Activated naive CD4-positive, alpha-beta T cell (primary cell): Measurements from ENCODE around the gene ATPAF2.

Experiments used
- DNase-seq, 4 experiments: peaks; one replicate each; lab custom pipeline; 2025; lab: John Stamatoyannopoulos, UW

ATPAF2 gene

GRCh38 chr17:18038861-18039534, at the start of gene ATPAF2, which contains the start of gene GID4:
Gene ATPAF2, minus strand, starts transcription at chr17:18039168. Its CDS starts 155 bp downstream, at chr17:18039013.
Gene GID4, plus strand, starts transcription at chr17:18039408. Its CDS starts 57 bp downstream, at chr17:18039465.
- DNase-seq: peak; percentile 94 to 99 (median 98)

GRCh38 chr17:18087610-18088491, 48.9 kb upstream of the ATPAF2 start, which contains the start of gene DRG2:
Gene DRG2, plus strand, starts transcription at chr17:18087948. Its CDS starts 76 bp downstream, at chr17:18088024.
- peak; percentile 83 to 84 (median 83) for DNase-seq

- DNase-seq: no peak
These were observed 45.3 kb upstream of the ATPAF2 start for GRCh38 chr17:18084256-18084655.

- DNase-seq: no peak
These were observed 40.6 kb upstream of the ATPAF2 start for GRCh38 chr17:18079543-18079942.

GRCh38 chr17:18076936-18077335, 38.0 kb upstream of the ATPAF2 start:
- no peak for DNase-seq

- DNase-seq: no peak
These were observed 35.8 kb upstream of the ATPAF2 start for GRCh38 chr17:18074566-18075272.

- no peak for DNase-seq
These were observed 32.8 kb upstream of the ATPAF2 start for GRCh38 chr17:18071751-18072150.

DNA sequence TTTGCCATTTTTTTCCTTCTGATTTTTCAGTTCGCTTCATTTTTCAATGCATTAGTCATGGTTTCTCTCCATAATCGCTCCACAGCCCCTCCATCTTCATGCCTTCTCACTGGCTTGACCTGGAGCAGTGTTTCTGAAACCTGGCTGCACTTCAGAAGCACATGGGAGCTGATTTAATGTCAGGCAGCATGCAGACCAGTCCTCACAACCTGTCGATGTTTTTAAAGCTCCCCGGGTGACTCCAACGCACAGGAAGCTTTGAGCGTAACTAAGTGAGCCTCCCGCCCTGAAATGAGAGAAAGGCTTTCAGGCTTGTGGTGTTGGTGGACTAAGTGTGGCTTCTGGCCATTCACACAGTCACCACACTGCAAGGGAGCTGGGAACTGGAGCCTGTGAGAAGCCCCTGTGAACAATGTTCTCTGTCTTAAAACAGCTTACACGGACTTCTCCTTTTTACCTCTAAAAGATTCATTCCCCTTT, 31.9 kb upstream of the ATPAF2 start:
- no peak for DNase-seq

GRCh38 chr17:18069101-18069500, 30.1 kb upstream of the ATPAF2 start:
- DNase-seq: no peak

GRCh38 chr17:18066866-18067265, 27.9 kb upstream of the ATPAF2 start:
- no peak for DNase-seq

DNA sequence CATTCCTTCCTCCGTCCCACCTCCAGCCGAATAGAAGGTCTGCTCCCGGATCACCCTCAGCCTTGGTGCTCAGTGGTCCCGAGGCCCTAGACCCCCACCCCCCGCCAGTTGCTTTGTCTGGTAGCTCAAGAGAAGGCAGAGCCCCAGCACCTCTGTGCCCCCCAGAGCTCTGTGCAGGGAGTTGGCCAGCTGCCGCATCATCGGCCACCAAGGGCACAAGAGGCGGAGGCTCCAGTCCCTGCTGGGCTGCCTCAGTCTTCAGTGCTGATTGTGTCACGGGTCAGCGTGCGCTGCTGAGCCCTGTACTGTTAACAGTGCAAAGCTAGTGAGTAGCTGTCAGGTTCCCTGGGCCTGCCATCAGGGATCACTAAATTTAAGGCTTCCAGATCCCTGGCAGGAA, 26.6 kb upstream of the ATPAF2 start:
- DNase-seq: no peak

GRCh38 chr17:18064053-18064452, 25.1 kb upstream of the ATPAF2 start:
- no peak for DNase-seq

- no peak for DNase-seq
These were observed 20.3 kb upstream of the ATPAF2 start for GRCh38 chr17:18059283-18059682.

GRCh38 chr17:18056214-18056613, 17.2 kb upstream of the ATPAF2 start:
- no peak for DNase-seq

DNA sequence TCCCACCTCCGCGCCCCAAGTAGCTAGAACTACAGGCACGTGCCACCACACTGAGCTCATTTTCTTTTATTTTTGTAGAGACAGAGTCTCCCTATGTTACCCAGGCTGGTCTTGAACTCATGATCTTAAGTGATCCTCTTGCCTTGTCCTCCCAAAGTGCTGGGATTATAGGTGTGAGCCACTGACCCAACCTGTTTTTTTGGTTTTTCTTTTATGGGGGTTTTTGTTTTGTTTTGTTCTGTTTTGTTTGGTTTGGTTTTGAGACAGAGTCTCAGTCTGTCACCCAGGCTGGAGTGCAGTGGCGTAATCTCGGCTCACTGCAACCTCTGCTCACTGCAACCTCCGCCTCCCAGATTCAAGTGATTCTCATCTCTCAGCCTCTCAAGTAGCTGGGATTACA, 16.6 kb upstream of the ATPAF2 start:
- no peak for DNase-seq

DNA sequence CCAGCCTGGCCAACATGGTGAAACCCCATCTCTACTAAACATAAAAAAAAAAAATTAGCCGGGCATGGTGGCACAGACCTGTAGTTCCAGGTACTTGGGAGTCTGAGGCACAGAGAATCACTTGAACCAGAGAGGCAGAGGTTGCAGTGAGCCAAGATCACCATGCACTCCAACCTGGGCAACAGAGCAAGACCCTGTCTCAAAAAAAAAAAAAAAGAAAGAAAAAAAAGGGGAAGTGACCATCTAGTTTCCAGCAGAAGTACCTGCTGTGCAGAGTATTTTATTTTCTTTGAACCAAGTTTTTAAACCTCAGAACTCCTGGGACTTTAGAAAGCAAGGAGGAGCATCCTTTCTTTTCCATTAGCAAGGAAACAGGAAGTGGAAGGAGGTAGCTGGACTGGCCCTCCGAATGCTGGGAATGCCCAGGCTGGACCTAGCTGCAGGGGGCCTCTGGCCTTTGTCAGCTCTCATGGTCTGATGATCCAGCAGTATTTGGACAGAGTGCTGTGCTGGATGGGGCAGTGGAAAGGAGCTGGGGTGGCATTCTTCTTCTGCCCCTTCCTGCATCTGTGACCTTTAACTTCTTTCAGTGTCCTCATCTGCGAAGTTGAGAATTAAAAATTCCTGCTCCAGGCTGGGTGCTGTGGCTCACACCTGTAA, 6.9 kb upstream of the ATPAF2 start:
- DNase-seq: no peak

DNA sequence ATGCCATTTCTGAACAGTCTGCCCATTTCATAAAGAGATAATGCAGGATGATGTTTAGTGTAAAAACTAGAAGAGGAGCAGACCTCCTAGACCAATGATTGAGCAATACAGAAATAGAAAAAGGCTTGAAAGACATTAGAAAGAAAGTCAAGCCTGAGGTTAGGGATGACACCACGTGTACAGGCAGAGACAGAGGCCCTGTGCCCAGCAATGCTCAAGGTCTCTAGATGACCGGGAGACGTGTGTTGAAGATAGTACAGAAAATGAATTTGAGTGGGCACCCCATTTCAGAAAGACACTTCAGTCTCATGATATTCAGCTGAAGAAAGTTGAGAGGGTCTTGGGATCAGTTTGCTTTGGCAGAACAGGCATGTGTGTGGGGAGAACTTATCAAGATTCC, 5.6 kb upstream of the ATPAF2 start:
- no peak for DNase-seq

DNA sequence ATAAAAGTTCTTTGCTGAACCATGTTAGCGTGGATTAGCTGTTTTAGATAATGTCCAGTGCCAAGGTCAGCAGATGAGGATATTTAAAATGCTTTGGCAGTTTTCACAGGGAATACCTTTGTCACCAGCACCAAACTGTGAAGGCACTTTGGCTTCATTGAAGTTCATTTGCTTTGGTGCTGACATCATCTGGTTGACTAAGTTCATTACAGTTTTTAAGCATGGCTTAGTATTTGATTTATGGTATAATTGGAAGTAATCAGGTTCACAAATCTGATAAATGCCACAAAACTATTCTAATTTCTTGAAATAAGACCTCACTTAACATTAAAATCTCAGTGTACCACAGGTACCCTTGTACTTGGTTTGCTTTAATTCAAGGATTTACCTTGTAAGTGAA, 4.5 kb upstream of the ATPAF2 start:
- no peak for DNase-seq

DNA sequence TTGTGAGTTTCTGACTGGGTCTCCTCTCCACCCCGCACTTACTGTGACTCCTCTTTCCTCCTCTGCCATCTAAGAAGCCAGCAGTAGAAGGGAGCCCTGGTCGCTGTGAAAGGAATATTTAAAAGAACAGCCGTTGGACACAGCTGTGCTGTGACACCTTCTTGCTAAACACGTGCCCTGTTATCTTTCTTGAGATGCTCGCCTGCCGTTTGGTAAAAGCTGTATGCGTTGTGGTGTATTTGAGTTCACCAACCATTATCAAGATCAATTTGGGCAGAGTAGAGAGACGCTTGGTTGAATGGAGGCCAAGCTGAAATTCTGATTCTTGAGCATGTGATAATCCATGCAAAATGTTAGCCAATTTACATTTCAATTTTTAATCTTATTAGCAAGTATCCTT, 4.0 kb upstream of the ATPAF2 start:
- DNase-seq: no peak

DNA sequence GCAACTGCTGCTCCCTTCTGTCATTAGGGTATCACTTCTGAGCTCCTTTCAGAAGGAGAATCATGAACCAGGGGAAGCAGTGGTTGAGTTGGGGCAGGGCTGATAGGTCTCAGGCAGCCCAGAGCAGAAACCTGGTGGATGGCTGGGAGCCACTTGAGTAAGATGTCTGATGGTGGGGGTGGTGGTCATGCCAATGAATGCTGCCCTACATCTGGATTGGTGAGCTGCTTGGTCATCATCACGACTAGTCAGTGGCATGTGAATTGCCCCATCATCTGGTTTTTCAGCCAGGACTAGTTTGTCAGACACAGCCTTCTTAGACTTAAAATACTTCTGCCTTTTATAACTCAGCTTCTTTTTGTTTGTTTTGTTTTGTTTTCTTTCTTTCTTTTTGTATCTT, 2.8 kb upstream of the ATPAF2 start:
- no peak for DNase-seq

GRCh38 chr17:18040261-18040858, 1.4 kb upstream of the ATPAF2 start:
- DNase-seq: no peak
